ELF-1 (cell line): ENCODE data around the gene SEM1.
"Not testable (repeated sequence)": the region's sequence is repeated elsewhere in the genome, so short reads cannot be mapped to it uniquely, and the experiment has no call there.

Experiments
- DNase-seq: peaks from one replicate; pipeline ENCODE4 v3.0.0-alpha.2; 2016; ENCODE audit warnings: low read depth, low spot score

The SEM1 gene

DNA sequence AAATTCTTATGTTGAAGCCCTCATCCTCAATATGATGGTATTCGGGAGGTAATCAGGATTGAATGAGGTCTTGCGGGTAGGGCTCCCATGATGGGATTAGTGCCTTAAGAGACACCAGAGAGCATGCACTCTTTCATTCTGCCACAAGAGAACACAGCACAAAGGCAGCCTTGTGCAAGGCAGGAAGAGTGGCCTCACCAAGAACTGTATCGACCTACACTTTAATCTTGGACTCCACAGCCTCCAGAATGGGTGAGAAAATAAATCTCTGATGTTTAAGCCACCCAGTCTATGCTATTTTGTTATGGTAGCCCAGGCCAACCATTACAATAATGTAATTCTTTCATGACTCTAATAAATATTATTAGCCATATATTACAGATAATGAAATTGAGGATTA is 8.4 kb downstream of the SEM1 start:
- DNase-seq = no peak

DNA sequence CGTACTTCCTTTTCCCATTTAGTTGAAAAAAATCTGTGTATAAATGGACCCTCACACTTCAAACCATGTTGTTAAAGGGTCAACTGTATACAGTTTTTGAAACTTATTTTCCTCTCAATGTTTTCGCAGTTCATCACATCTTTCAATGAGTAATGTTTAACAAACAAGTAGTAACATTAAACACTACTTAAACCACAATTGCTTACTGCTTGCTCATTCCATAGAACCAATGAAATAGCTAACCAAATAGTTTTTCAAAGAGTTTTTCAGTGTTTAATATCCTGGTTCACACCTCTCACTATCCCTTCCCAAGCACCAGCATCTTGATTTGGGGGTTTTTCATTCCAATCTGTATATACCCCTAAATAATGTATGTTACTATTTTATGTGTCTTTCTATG is 9.1 kb downstream of the SEM1 start:
- no peak for DNase-seq

DNA sequence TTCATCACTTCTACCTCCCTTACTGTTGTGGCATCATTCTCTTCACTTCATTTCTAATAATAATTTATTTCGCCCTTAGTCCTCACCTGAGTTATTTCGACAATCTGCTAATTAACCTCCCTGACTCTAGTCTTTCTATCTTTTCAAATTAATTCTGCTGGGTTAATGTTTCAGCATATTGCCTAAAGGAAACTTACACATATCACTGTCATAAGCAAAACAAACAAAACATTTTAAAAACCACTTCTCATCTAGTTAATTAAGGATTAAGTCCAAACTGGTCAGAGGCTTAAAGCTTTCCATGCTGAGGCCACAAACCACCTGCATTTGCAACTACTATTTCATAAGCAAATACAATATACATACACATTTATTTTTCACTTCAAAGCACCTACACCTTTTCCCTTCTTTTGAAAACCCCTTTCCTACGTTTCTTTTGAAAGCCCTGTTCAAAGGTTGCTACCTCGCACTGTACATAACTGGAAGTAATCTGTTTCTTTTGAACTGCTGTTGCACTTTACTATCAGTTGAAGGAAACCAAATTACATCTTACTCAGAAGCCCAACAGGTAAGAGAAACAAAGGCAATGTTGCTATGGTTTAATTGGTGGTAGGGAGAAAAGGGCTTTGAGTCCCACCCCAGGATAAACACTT is 10.3 kb downstream of the SEM1 start:
- DNase-seq = no peak

DNA sequence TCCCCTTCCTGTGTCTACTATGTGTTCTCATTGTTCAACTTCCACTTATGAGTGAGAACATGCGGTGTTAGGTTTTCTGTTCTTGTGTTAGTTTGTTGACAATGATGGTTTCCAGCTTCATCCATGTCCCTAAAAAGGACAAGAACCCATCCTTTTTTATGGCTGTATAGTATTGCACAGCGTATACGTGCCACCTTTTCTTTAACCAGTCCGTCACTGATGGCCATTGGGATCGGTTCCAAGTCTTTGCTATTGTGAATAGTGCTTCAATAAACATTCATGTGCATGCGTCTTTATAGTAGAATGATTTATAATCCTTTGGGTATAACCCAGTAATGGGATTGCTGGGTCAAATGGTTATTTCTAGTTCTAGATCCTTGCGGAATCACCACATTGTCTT is 11.2 kb downstream of the SEM1 start:
- not testable (repeated sequence) for DNase-seq

- no peak for DNase-seq
These were observed 11.8 kb downstream of the SEM1 start for GRCh38 chr7:96697822-96698221.

GRCh38 chr7:96695581-96695980 is 14.1 kb downstream of the SEM1 start:
- DNase-seq = no peak

- DNase-seq = no peak
These were observed 15.6 kb downstream of the SEM1 start for GRCh38 chr7:96694082-96694481.

GRCh38 chr7:96691702-96692101 is 17.9 kb downstream of the SEM1 start:
- no peak for DNase-seq

- DNase-seq = no peak
These were observed 20.2 kb downstream of the SEM1 start for GRCh38 chr7:96689414-96689813.

- no peak for DNase-seq
These were observed 23.3 kb downstream of the SEM1 start for GRCh38 chr7:96686305-96686704.

DNA sequence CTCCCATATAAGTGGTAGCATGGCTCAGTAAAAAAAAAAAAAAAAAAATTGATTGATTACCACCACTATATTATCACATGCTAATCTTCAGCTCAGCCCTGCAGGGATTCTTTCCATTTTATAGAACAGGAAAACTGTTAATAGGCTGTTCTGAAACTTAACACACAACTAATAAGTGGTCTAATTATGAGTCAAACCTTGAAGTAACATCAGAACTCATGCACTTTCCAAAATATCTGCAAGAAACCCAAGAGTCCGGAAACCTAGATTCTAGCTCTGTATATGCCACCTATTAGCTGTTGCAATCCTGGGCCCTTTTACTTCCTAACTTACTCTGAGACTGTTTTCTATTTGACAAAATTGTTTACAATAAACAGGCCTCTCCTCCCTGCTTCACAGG is 23.9 kb downstream of the SEM1 start:
- no peak for DNase-seq

- no peak for DNase-seq
These were observed 24.3 kb downstream of the SEM1 start for GRCh38 chr7:96685353-96685752.

GRCh38 chr7:96679886-96680285 is 29.8 kb downstream of the SEM1 start:
- no peak for DNase-seq

DNA sequence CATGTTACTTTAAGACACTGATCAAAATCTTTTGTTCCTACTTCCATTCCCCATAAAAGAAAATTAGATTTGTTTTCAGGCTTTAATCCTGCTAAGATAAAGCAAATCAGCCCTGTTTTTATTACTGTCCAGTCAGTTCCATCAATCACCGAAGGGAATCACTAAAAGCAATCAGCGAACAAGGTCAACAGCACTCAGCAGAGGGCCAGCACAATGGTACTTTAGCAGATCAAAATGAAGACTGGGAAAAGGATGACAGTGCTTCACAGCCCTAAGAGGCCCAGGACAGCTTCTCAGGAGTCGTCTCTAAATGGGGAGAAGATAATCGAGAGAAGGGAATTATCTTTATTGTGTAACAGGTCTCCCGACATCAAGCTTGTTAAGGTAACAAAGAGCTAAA is 32.7 kb downstream of the SEM1 start:
- DNase-seq = no peak

- no peak for DNase-seq
These were observed 34.1 kb downstream of the SEM1 start for GRCh38 chr7:96675548-96675947.

DNA sequence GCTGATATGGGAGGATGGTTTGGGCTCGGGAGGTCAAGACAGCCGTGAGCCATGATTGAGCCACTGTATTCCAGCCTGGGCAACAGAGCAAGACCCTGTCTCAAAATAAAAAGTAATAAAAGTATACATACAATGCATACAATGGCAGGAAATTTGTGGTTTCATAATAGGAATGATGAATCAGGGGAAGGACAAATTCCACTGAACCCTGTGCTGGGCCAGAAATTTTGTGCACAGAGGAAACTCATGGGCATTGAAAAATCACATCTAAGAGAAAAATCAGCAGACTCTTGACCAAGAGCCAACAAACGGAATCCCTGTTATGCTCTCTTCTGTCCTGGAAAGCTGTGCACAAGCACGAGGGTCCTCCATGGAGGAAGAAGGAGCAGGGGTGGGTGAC is 35.1 kb downstream of the SEM1 start:
- DNase-seq = no peak

DNA sequence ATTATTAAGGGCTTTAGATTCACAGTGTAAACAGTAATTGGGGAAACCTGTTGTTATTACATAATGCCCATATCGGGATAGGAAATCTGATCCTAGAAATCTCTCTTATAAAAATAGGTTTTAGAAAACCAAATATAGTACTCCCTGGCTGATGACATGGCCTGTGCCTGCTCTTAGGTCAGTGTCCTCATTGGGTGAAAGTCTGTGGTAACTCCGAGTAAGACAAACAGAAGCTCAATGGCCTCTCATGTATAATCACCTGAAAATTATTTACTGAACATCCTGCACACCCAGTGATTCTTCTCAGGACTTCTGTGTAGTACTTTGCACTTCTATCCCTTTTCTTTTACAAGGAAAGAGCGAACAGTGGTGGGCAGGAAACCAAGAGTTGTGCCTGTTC is 37.8 kb downstream of the SEM1 start:
- DNase-seq = no peak

- no peak for DNase-seq
These were observed 39.0 kb downstream of the SEM1 start for GRCh38 chr7:96670338-96671289.

GRCh38 chr7:96669812-96670211 is 39.8 kb downstream of the SEM1 start:
- no peak for DNase-seq

DNA sequence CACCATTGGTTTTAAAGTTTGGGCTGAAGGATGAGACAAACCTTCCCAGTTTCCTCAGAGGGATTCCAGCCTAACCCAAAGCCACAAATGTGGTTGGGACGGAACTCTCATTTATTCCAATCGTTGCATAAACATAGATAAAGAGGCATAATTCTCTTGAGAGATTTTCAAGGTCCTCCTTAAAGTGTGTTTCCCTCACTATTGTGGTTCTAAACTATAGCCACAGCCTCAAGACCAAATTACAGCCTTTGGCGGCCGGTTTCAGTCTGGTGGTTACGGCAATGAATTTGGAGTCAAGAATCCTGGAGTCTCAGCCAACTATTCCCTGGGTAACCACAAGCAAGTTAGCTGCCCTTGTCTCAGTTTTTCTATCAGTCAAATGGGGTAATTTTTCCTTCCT is 42.6 kb downstream of the SEM1 start:
- no peak for DNase-seq

DNA sequence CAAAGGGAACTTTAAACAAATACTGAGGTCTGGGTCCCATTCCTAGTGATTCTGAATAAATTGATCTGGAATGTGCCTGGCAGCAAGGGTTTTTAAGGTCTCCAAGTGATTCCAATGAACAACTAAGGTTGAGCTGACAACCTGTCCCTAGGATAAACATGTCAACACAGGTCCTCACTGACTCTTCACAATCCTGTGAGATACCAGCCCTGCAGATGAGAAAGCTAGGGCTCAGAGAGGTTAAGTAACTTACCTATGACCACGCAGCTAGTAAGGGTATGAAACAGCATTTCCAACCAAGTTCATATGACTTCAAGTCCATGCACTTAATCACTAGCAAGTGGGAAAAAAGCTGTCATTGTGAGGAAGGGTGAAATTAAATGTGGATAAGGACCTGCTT is 44.0 kb downstream of the SEM1 start:
- DNase-seq = no peak

GRCh38 chr7:96664793-96665192 is 44.9 kb downstream of the SEM1 start:
- no peak for DNase-seq

GRCh38 chr7:96663871-96664445 is 45.7 kb downstream of the SEM1 start:
- DNase-seq = no peak
